ENCODE measurements around the gene ID3. TPM values are rescaled to one million over a fixed set of nuclear protein-coding genes. Genes with fewer than 3 reads are reported as not detected.

Gene ID3
- total and polyA plus RNA-seq, 7 experiments from 2014 or later = 13.0 to 89.4 (median 28.3) TPM

DNA sequence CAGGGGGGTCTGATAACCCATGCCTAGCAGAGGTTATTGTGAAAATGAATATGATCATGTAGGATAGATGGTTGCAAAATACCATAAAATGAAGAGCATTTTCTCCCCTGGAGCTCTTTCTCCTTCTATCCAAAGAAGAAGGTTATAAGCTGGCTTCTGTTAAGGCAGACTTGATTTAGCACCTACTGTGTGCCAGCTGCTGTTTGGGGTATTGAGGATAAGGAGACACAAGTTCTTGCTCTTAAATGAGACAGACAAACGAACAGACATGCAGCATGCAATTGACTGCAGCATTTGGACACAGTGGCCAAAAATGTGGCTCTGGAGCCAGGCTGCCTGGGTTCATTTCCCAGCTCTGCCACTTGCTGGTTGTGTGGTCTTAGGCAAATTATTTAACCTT is 39.8 kb upstream of the ID3 start:
- H3K4me1 ChIP-seq (ENCODE audit: control insufficient read depth in 2 of 2, insufficient read depth in 2 of 2, low read length in 2 of 2) = peaks cover 66 to 95% of the 10 kb centered on the region in 2 donors
- ChIA-PET POLR2A (interaction anchor here (1.9 to 57.7 kb wide), 6 partner anchors 1 to 54 kb away, joined by 5 to 1267 read pairs (median 133); partner anchors contain the start of gene ID3), CTCF (interaction anchor here (1.5 to 7.6 kb wide), 5 partner anchors 13 to 44 kb away, joined by 6 to 46 read pairs (median 14); partner anchors contain the start of gene ID3)
- Mint-ChIP-seq H3K4me3 (peak overlapping the region in 8 of 10 donors; percentile 11 to 88 (median 62)), H3K36me3 (no peaks in the 10 kb centered on the region), H3K27ac (peak overlapping the region in 8 of 9 donors; percentile 59 to 97 (median 76)), H3K9me3 (peaks cover 0 to 5% (median 0%) of the 10 kb centered on the region in 11 donors), H3K4me1 (peaks cover 52 to 98% (median 88%) of the 10 kb centered on the region in 7 donors), H3K27me3 (no peaks in the 10 kb centered on the region)
- DNase-seq = no peak
- H3K36me3 ChIP-seq (ENCODE audit: control insufficient read depth in 2 of 3, insufficient read depth in 3 of 3, low read length in 3 of 3) = no peaks in the 10 kb centered on the region
- H3K9me3 ChIP-seq (ENCODE audit: control insufficient read depth in 2 of 3, low read length in 3 of 3) = no peaks in the 10 kb centered on the region
- intact Hi-C loops (cut with micrococcal nuclease) = no loop called here
- H3K4me3 ChIP-seq (ENCODE audit: low read length) = no peak overlapping the region
- no peak for ATAC-seq
- H3K27me3 ChIP-seq (ENCODE audit: control insufficient read depth in 2 of 2, insufficient read depth in 2 of 2, low read length in 2 of 2) = no peaks in the 10 kb centered on the region
- no peak overlapping the region for H3K27ac ChIP-seq (ENCODE audit: low read depth, low read length)

GRCh38 chr1:23598424-23598823 is 39.1 kb upstream of the ID3 start:
- H3K27ac ChIP-seq (ENCODE audit: low read depth, low read length) = peak overlapping the region; percentile 40
- intact Hi-C loops (cut with micrococcal nuclease) = no loop called here

GRCh38 chr1:23597635-23598388 is 38.5 kb upstream of the ID3 start:
- Histone ChIP-seq H3K4me3 (ENCODE audit: low read length) (peak overlapping the region; percentile 6), H3K4me1 (ENCODE audit: control insufficient read depth in 2 of 2, insufficient read depth in 2 of 2, low read length in 2 of 2) (peaks cover 74 to 92% of the 10 kb centered on the region in 2 donors), H3K9me3 (ENCODE audit: control insufficient read depth in 2 of 3, low read length in 3 of 3) (no peaks in the 10 kb centered on the region), H3K27ac (ENCODE audit: low read depth, low read length) (peak overlapping the region; percentile 40), H3K36me3 (ENCODE audit: control insufficient read depth in 2 of 3, insufficient read depth in 3 of 3, low read length in 3 of 3) (no peaks in the 10 kb centered on the region), H3K27me3 (ENCODE audit: control insufficient read depth in 2 of 2, insufficient read depth in 2 of 2, low read length in 2 of 2) (no peaks in the 10 kb centered on the region)
- H3K36me3 Mint-ChIP-seq = no peaks in the 10 kb centered on the region
- POLR2A ChIA-PET = interaction anchor here (0.7 to 57.7 kb wide), 7 partner anchors 0 to 56 kb away, joined by 3 to 1267 read pairs (median 71); partner anchors contain the start of gene ID3
- peaks cover 0 to 3% (median 0%) of the 10 kb centered on the region in 11 donors for H3K9me3 Mint-ChIP-seq
- CTCF ChIA-PET = interaction anchor here (0.6 to 7.6 kb wide), 8 partner anchors 8 to 78 kb away, joined by 3 to 46 read pairs (median 4); partner anchors contain the start of gene ID3
- intact Hi-C loops (cut with micrococcal nuclease) = no loop called here
- H3K4me1 Mint-ChIP-seq = peaks cover 48 to 96% (median 83%) of the 10 kb centered on the region in 7 donors
- DNase-seq (no peak), ATAC-seq (no peak)
- peak overlapping the region; percentile 28 to 88 (median 66) for H3K4me3 Mint-ChIP-seq
- H3K27ac Mint-ChIP-seq = peak overlapping the region; percentile 72 to 86 (median 82)
- no peaks in the 10 kb centered on the region for H3K27me3 Mint-ChIP-seq

More at GRCh38 chr1:23598424-23598823, 39.1 kb upstream of the ID3 start:
- H3K4me3 ChIP-seq (ENCODE audit: low read length) = no peak overlapping the region
- CTCF ChIA-PET = interaction anchor here (0.7 to 7.6 kb wide), 8 partner anchors 8 to 43 kb away, joined by 3 to 46 read pairs (median 8); partner anchors contain the start of gene ID3
- H3K27me3 ChIP-seq (ENCODE audit: control insufficient read depth in 2 of 2, insufficient read depth in 2 of 2, low read length in 2 of 2) = no peaks in the 10 kb centered on the region
- Mint-ChIP-seq H3K9me3 (peaks cover 0 to 5% (median 0%) of the 10 kb centered on the region in 11 donors), H3K27me3 (no peaks in the 10 kb centered on the region), H3K4me1 (peaks cover 50 to 97% (median 85%) of the 10 kb centered on the region in 7 donors), H3K27ac (peak overlapping the region in 6 of 9 donors; percentile 3 to 84 (median 72)), H3K36me3 (no peaks in the 10 kb centered on the region), H3K4me3 (peak overlapping the region in 5 of 10 donors; percentile 6 to 88 (median 69))
- DNase-seq (no peak), ATAC-seq (no peak)
- peaks cover 73 to 92% of the 10 kb centered on the region in 2 donors for H3K4me1 ChIP-seq (ENCODE audit: control insufficient read depth in 2 of 2, insufficient read depth in 2 of 2, low read length in 2 of 2)
- H3K9me3 ChIP-seq (ENCODE audit: control insufficient read depth in 2 of 3, low read length in 3 of 3) = no peaks in the 10 kb centered on the region
- no peaks in the 10 kb centered on the region for H3K36me3 ChIP-seq (ENCODE audit: control insufficient read depth in 2 of 3, insufficient read depth in 3 of 3, low read length in 3 of 3)
- POLR2A ChIA-PET = interaction anchor here (0.9 to 57.7 kb wide), 6 partner anchors 1 to 57 kb away, joined by 3 to 1267 read pairs (median 133); partner anchors contain the start of gene ID3

- Histone ChIP-seq H3K27me3 (ENCODE audit: control insufficient read depth in 2 of 2, insufficient read depth in 2 of 2, low read length in 2 of 2) (no peaks in the 10 kb centered on the region), H3K4me1 (ENCODE audit: control insufficient read depth in 2 of 2, insufficient read depth in 2 of 2, low read length in 2 of 2) (peaks cover 74 to 90% of the 10 kb centered on the region in 2 donors), H3K36me3 (ENCODE audit: control insufficient read depth in 2 of 3, insufficient read depth in 3 of 3, low read length in 3 of 3) (no peaks in the 10 kb centered on the region), H3K9me3 (ENCODE audit: control insufficient read depth in 2 of 3, low read length in 3 of 3) (no peaks in the 10 kb centered on the region), H3K4me3 (ENCODE audit: low read length) (no peak overlapping the region), H3K27ac (ENCODE audit: low read depth, low read length) (no peak overlapping the region)
- H3K4me3 Mint-ChIP-seq = peak overlapping the region in 7 of 10 donors; percentile 5 to 88 (median 64)
- H3K36me3 Mint-ChIP-seq = no peaks in the 10 kb centered on the region
- peak overlapping the region in 8 of 9 donors; percentile 35 to 87 (median 82) for H3K27ac Mint-ChIP-seq
- H3K27me3 Mint-ChIP-seq = no peaks in the 10 kb centered on the region
- ATAC-seq = no peak
- H3K9me3 Mint-ChIP-seq = peaks cover 0 to 3% (median 0%) of the 10 kb centered on the region in 11 donors
- peaks cover 50 to 96% (median 83%) of the 10 kb centered on the region in 7 donors for H3K4me1 Mint-ChIP-seq
- ChIA-PET CTCF (interaction anchor here (0.6 to 7.6 kb wide), 7 partner anchors 10 to 41 kb away, joined by 3 to 46 read pairs (median 4); no protein-coding TSS in a partner anchor), POLR2A (interaction anchor here (7.5 to 57.7 kb wide), 5 partner anchors 1 to 32 kb away, joined by 55 to 1267 read pairs (median 195); partner anchors contain the start of gene ID3)
- intact Hi-C loops (cut with micrococcal nuclease) = no loop called here
- no peak for DNase-seq
Measured at GRCh38 chr1:23596382-23597358, 37.4 kb upstream of the ID3 start.

GRCh38 chr1:23594927-23595353 is 35.6 kb upstream of the ID3 start:
- DNase-seq (no peak), ATAC-seq (no peak)
- Mint-ChIP-seq H3K9me3 (peaks cover 0 to 2% (median 0%) of the 10 kb centered on the region in 11 donors), H3K36me3 (no peaks in the 10 kb centered on the region), H3K27me3 (no peaks in the 10 kb centered on the region), H3K4me1 (peaks cover 53 to 96% (median 80%) of the 10 kb centered on the region in 7 donors), H3K4me3 (peak overlapping the region in 8 of 10 donors; percentile 1 to 70 (median 57)), H3K27ac (peak overlapping the region; percentile 54 to 96 (median 82))
- CTCF ChIA-PET = interaction anchor here (0.6 to 1.4 kb wide), 2 partner anchors 38 to 42 kb away, joined by 3 to 5 read pairs; no protein-coding TSS in a partner anchor
- Histone ChIP-seq H3K9me3 (ENCODE audit: control insufficient read depth in 2 of 3, low read length in 3 of 3) (no peaks in the 10 kb centered on the region), H3K4me3 (ENCODE audit: low read length) (no peak overlapping the region), H3K27ac (ENCODE audit: low read depth, low read length) (no peak overlapping the region), H3K27me3 (ENCODE audit: control insufficient read depth in 2 of 2, insufficient read depth in 2 of 2, low read length in 2 of 2) (no peaks in the 10 kb centered on the region), H3K36me3 (ENCODE audit: control insufficient read depth in 2 of 3, insufficient read depth in 3 of 3, low read length in 3 of 3) (no peaks in the 10 kb centered on the region), H3K4me1 (ENCODE audit: control insufficient read depth in 2 of 2, insufficient read depth in 2 of 2, low read length in 2 of 2) (peaks cover 62 to 79% of the 10 kb centered on the region in 2 donors)
- POLR2A ChIA-PET = interaction anchor here (7.6 to 57.7 kb wide), 3 partner anchors 3 to 25 kb away, joined by 55 to 1267 read pairs (median 1267); partner anchors contain the start of gene ID3
- intact Hi-C loops (cut with micrococcal nuclease) = loop anchor here in 1 of 2 donors (5.0 kb wide), 1 partner anchor 38 kb away; the partner anchor contains the start of gene ID3

Data from naive thymus-derived CD4-positive, alpha-beta T cell (primary cell).